ENCODE measurements around the gene WLS.

DNA sequence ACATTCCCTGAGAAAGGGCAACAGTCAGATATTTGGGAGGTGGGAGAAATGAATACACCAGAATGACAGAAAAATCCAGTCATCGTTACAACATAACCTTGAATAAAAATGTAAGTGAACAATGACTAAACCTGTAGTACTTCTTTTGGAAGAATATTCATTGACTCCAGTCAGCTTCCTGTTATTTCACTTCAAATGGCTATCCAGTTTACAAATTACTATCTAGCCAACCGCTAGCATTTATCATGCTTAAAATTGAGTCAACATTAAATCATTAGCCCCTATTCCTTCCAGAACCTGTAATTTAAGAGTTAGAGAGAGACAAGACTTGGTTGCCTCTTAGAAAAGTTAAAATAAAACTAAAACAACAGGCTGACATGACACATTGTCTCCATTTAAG lies 33.6 kb downstream of the WLS start:
- TF ChIP-seq SUPT20H (IDR thresholded peaks at IDR 0.05; ENCODE audit: borderline replicate concordance, control insufficient read depth, low read depth, low read length): no peak
- TF ChIP-seq, protein P1, sequence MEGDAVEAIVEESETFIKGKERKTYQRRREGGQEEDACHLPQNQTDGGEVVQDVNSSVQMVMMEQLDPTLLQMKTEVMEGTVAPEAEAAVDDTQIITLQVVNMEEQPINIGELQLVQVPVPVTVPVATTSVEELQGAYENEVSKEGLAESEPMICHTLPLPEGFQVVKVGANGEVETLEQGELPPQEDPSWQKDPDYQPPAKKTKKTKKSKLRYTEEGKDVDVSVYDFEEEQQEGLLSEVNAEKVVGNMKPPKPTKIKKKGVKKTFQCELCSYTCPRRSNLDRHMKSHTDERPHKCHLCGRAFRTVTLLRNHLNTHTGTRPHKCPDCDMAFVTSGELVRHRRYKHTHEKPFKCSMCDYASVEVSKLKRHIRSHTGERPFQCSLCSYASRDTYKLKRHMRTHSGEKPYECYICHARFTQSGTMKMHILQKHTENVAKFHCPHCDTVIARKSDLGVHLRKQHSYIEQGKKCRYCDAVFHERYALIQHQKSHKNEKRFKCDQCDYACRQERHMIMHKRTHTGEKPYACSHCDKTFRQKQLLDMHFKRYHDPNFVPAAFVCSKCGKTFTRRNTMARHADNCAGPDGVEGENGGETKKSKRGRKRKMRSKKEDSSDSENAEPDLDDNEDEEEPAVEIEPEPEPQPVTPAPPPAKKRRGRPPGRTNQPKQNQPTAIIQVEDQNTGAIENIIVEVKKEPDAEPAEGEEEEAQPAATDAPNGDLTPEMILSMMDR (IDR thresholded peaks at IDR 0.05 in 2 of 3, conservative IDR thresholded peaks at IDR 0.05 in 1 of 3; ENCODE audit: control insufficient read depth in 2 of 3, extremely low read depth in 1 of 3, insufficient read depth in 1 of 3, low read depth in 3 of 3, low read length in 3 of 3): no peak
- TF ChIP-seq, protein P2, sequence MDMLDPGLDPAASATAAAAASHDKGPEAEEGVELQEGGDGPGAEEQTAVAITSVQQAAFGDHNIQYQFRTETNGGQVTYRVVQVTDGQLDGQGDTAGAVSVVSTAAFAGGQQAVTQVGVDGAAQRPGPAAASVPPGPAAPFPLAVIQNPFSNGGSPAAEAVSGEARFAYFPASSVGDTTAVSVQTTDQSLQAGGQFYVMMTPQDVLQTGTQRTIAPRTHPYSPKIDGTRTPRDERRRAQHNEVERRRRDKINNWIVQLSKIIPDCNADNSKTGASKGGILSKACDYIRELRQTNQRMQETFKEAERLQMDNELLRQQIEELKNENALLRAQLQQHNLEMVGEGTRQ (IDR thresholded peaks at IDR 0.05; ENCODE audit: borderline replicate concordance, low read depth, low read length): no peak
- TF ChIP-seq FOXK2 (IDR thresholded peaks at IDR 0.05): no peak
- no peak for TF ChIP-seq TAF1 (IDR thresholded peaks at IDR 0.05; ENCODE audit: borderline replicate concordance, low read depth, low read length)
- TF ChIP-seq POLR2AphosphoS5 (IDR thresholded peaks at IDR 0.05; ENCODE audit: low read length): no peak
- TF ChIP-seq BRCA1 (IDR thresholded peaks at IDR 0.05; ENCODE audit: low read depth, low read length): no peak
- no peak for TF ChIP-seq MTA3 (IDR thresholded peaks at IDR 0.05; ENCODE audit: borderline replicate concordance, low read length)
- no peak for TF ChIP-seq JUNB (IDR thresholded peaks at IDR 0.05)
- TF ChIP-seq EP300 (IDR thresholded peaks at IDR 0.05; ENCODE audit: borderline replicate concordance in 1 of 2, control insufficient read depth in 1 of 2, low read depth in 2 of 2, low read length in 2 of 2): no peak
- TF ChIP-seq, protein P3, sequence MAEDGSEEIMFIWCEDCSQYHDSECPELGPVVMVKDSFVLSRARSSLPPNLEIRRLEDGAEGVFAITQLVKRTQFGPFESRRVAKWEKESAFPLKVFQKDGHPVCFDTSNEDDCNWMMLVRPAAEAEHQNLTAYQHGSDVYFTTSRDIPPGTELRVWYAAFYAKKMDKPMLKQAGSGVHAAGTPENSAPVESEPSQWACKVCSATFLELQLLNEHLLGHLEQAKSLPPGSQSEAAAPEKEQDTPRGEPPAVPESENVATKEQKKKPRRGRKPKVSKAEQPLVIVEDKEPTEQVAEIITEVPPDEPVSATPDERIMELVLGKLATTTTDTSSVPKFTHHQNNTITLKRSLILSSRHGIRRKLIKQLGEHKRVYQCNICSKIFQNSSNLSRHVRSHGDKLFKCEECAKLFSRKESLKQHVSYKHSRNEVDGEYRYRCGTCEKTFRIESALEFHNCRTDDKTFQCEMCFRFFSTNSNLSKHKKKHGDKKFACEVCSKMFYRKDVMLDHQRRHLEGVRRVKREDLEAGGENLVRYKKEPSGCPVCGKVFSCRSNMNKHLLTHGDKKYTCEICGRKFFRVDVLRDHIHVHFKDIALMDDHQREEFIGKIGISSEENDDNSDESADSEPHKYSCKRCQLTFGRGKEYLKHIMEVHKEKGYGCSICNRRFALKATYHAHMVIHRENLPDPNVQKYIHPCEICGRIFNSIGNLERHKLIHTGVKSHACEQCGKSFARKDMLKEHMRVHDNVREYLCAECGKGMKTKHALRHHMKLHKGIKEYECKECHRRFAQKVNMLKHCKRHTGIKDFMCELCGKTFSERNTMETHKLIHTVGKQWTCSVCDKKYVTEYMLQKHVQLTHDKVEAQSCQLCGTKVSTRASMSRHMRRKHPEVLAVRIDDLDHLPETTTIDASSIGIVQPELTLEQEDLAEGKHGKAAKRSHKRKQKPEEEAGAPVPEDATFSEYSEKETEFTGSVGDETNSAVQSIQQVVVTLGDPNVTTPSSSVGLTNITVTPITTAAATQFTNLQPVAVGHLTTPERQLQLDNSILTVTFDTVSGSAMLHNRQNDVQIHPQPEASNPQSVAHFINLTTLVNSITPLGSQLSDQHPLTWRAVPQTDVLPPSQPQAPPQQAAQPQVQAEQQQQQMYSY (CRISPR knock-in tag; IDR thresholded peaks at IDR 0.05): no peak
- no peak for TF ChIP-seq POLR2A (IDR thresholded peaks at IDR 0.05; ENCODE audit: low read depth, low read length)
- TF ChIP-seq, protein P4, sequence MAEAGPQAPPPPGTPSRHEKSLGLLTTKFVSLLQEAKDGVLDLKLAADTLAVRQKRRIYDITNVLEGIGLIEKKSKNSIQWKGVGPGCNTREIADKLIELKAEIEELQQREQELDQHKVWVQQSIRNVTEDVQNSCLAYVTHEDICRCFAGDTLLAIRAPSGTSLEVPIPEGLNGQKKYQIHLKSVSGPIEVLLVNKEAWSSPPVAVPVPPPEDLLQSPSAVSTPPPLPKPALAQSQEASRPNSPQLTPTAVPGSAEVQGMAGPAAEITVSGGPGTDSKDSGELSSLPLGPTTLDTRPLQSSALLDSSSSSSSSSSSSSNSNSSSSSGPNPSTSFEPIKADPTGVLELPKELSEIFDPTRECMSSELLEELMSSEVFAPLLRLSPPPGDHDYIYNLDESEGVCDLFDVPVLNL (IDR thresholded peaks at IDR 0.05; ENCODE audit: low read depth, low read length): no peak
- no peak for TF ChIP-seq ZNF384 (IDR thresholded peaks at IDR 0.05; ENCODE audit: borderline replicate concordance, low read depth, low read length)

Measured in GM12878 (cell line).